ENCODE data around the gene HMGCS1. TPM values are rescaled to one million over a fixed set of nuclear protein-coding genes. Genes with fewer than 3 reads are reported as not detected.

HMGCS1 gene
- total and polyA plus RNA-seq, 2 of the 13 experiments (the other 11 are each of a cell fraction or from before 2014, with no cell fraction given), result 56.8 to 318 TPM

GRCh38 chr5:43313035-43313853 is at the start of gene HMGCS1 (continued):
- no peak for TF ChIP-seq ATM (IDR thresholded peaks at IDR 0.05; ENCODE audit: borderline replicate concordance)
- 0 out of 2 replicates have a peak, but pooled peaks have one; percentile 38 for TF ChIP-seq ZNF614 (CRISPR knock-in tag; IDR thresholded peaks at IDR 0.05; ENCODE audit: borderline replicate concordance)
- TF ChIP-seq ZNF740 (CRISPR knock-in tag; IDR thresholded peaks at IDR 0.05), result no peak; the same call in 1 of the 2 replicates
- peak; percentile 57; the same call in 1 of the 2 replicates for TF ChIP-seq SAFB2 (CRISPR knock-in tag; IDR thresholded peaks at IDR 0.05; ENCODE audit: borderline replicate concordance, low read depth)
- peak; percentile 74 for TF ChIP-seq PITX1 (CRISPR knock-in tag; IDR thresholded peaks at IDR 0.05)
- TF ChIP-seq TFDP1 (CRISPR knock-in tag; IDR thresholded peaks at IDR 0.05; ENCODE audit: borderline replicate concordance), result peak; percentile 29; the same call in 1 of the 2 replicates
- TF ChIP-seq, protein P1, sequence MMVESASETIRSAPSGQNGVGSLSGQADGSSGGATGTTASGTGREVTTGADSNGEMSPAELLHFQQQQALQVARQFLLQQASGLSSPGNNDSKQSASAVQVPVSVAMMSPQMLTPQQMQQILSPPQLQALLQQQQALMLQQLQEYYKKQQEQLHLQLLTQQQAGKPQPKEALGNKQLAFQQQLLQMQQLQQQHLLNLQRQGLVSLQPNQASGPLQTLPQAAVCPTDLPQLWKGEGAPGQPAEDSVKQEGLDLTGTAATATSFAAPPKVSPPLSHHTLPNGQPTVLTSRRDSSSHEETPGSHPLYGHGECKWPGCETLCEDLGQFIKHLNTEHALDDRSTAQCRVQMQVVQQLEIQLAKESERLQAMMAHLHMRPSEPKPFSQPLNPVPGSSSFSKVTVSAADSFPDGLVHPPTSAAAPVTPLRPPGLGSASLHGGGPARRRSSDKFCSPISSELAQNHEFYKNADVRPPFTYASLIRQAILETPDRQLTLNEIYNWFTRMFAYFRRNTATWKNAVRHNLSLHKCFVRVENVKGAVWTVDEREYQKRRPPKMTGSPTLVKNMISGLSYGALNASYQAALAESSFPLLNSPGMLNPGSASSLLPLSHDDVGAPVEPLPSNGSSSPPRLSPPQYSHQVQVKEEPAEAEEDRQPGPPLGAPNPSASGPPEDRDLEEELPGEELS (CRISPR knock-in tag; IDR thresholded peaks at IDR 0.05), result no peak
- peak; percentile 35; the same call in 1 of the 2 replicates for TF ChIP-seq ZNF558 (CRISPR knock-in tag; IDR thresholded peaks at IDR 0.05; ENCODE audit: borderline replicate concordance)
- peak; percentile 91 for TF ChIP-seq POGZ (CRISPR knock-in tag; IDR thresholded peaks at IDR 0.05)
- no peak; the same call in 1 of the 2 replicates for TF ChIP-seq ZNF124 (CRISPR knock-in tag; IDR thresholded peaks at IDR 0.05)
- peak; percentile 53 for TF ChIP-seq ARID5B (CRISPR knock-in tag; IDR thresholded peaks at IDR 0.05)
- TF ChIP-seq MTA3 (CRISPR knock-in tag; IDR thresholded peaks at IDR 0.05), result no peak
- no peak for TF ChIP-seq FOXK2 (IDR thresholded peaks at IDR 0.05)
- peak; percentile 84 for TF ChIP-seq TBX3 (IDR thresholded peaks at IDR 0.05; ENCODE audit: borderline replicate concordance)
- TF ChIP-seq ZNF709 (CRISPR knock-in tag; IDR thresholded peaks at IDR 0.05), result peak; percentile 95
- no peak for TF ChIP-seq CENPBD1 (CRISPR knock-in tag; IDR thresholded peaks at IDR 0.05; ENCODE audit: borderline replicate concordance, low read depth)
- TF ChIP-seq HDAC1 (CRISPR knock-in tag; IDR thresholded peaks at IDR 0.05), result peak; percentile 82
- TF ChIP-seq HOXA9 (CRISPR knock-in tag; IDR thresholded peaks at IDR 0.05; ENCODE audit: borderline replicate concordance), result peak; percentile 70; the same call in 1 of the 2 replicates
- peak; percentile 57 for TF ChIP-seq ISL2 (CRISPR knock-in tag; IDR thresholded peaks at IDR 0.05)
- no peak; the same call in 1 of the 2 replicates for TF ChIP-seq ZMAT3 (CRISPR knock-in tag; conservative IDR thresholded peaks at IDR 0.05)
- peak; percentile 73; the same call in 1 of the 2 replicates for TF ChIP-seq ZSCAN21 (CRISPR knock-in tag; IDR thresholded peaks at IDR 0.05; ENCODE audit: borderline replicate concordance)
- TF ChIP-seq ZEB1 (IDR thresholded peaks at IDR 0.05; ENCODE audit: insufficient replicate concordance, low read depth), result no peak
